ENCODE results near the gene BTBD7. TPM values are rescaled to one million over a fixed set of nuclear protein-coding genes. Genes with fewer than 3 reads are reported as not detected.

The BTBD7 gene
- polyA plus RNA-seq, 1 donor (not counting 4 experiments of a cell fraction or from before 2014, with no cell fraction given), result 25.1 TPM

GRCh38 chr14:93212432-93212831, 120.4 kb downstream of the BTBD7 start:
- FAIRE-seq (no peak), DNase-seq (ENCODE audit: low read depth, low spot score) (no peak)
- Histone ChIP-seq H4K20me1 (ENCODE audit: control insufficient read depth, extremely low read depth, insufficient read depth, low read length) (no peaks in the 10 kb centered on the region), H3K79me2 (ENCODE audit: control insufficient read depth, insufficient read depth, low read length) (peaks cover 12% of the 10 kb centered on the region), H3K4me1 (ENCODE audit: control insufficient read depth, extremely low read depth, insufficient read depth, low read length) (peaks cover 8% of the 10 kb centered on the region), H3K9me1 (ENCODE audit: control insufficient read depth, extremely low read depth, insufficient read depth, low read length) (no peaks in the 10 kb centered on the region), H3K9me3 (ENCODE audit: control insufficient read depth, low read depth, low read length) (no peaks in the 10 kb centered on the region), H3K4me3 (ENCODE audit: control insufficient read depth in 2 of 3, extremely low read depth in 1 of 3, insufficient read depth in 2 of 3, low read depth in 1 of 3, low read length in 3 of 3) (no peak overlapping the region), H3K4me2 (ENCODE audit: control insufficient read depth, extremely low read depth, insufficient read depth, low read depth, low read length) (no peak overlapping the region), H3K27me3 (ENCODE audit: control insufficient read depth, extremely low read depth, insufficient read depth, low read length) (no peaks in the 10 kb centered on the region), H2AFZ (ENCODE audit: control insufficient read depth, low read length) (no peak overlapping the region), H3K36me3 (ENCODE audit: control insufficient read depth in 2 of 2, extremely low read depth in 1 of 2, insufficient read depth in 2 of 2, low read length in 2 of 2) (peaks cover 0 to 10% of the 10 kb centered on the region in 2 experiments), H3K9ac (ENCODE audit: control insufficient read depth, extremely low read depth, insufficient read depth, low read length) (no peak overlapping the region), H3K27ac (ENCODE audit: control insufficient read depth, insufficient read depth, low read length) (no peak overlapping the region)
- dilution Hi-C loops (cut with MboI; ENCODE audit: extremely low pct_ligation_motif_present, low sequenced_read_pairs), result no loop called here
- TF ChIP-seq EZH2 (IDR thresholded peaks at IDR 0.05; ENCODE audit: low read length) (no peak), CTCF (optimal IDR thresholded peaks at IDR 0.05 in 1 of 3, IDR thresholded peaks at IDR 0.05 in 1 of 3, conservative IDR thresholded peaks at IDR 0.05 in 1 of 3; ENCODE audit: extremely low read depth in 1 of 3, insufficient read depth in 2 of 3, low read length in 3 of 3) (no peak)

- Histone ChIP-seq H3K27me3 (ENCODE audit: control insufficient read depth, extremely low read depth, insufficient read depth, low read length) (no peaks in the 10 kb centered on the region), H3K79me2 (ENCODE audit: control insufficient read depth, insufficient read depth, low read length) (peaks cover 29% of the 10 kb centered on the region), H3K4me1 (ENCODE audit: control insufficient read depth, extremely low read depth, insufficient read depth, low read length) (peaks cover 8% of the 10 kb centered on the region), H3K4me2 (ENCODE audit: control insufficient read depth, extremely low read depth, insufficient read depth, low read depth, low read length) (peak overlapping the region; percentile 97), H3K9ac (ENCODE audit: control insufficient read depth, extremely low read depth, insufficient read depth, low read length) (peak overlapping the region; percentile 77), H3K27ac (ENCODE audit: control insufficient read depth, insufficient read depth, low read length) (peak overlapping the region; percentile 28), H3K36me3 (ENCODE audit: control insufficient read depth in 2 of 2, extremely low read depth in 1 of 2, insufficient read depth in 2 of 2, low read length in 2 of 2) (no peaks in the 10 kb centered on the region), H3K4me3 (ENCODE audit: control insufficient read depth in 2 of 3, extremely low read depth in 1 of 3, insufficient read depth in 2 of 3, low read depth in 1 of 3, low read length in 3 of 3) (peak overlapping the region; percentile 78 to 87 (median 81)), H3K9me1 (ENCODE audit: control insufficient read depth, extremely low read depth, insufficient read depth, low read length) (no peaks in the 10 kb centered on the region), H3K9me3 (ENCODE audit: control insufficient read depth, low read depth, low read length) (no peaks in the 10 kb centered on the region), H2AFZ (ENCODE audit: control insufficient read depth, low read length) (peak overlapping the region; percentile 96), H4K20me1 (ENCODE audit: control insufficient read depth, extremely low read depth, insufficient read depth, low read length) (no peaks in the 10 kb centered on the region)
- FAIRE-seq (no peak), DNase-seq (ENCODE audit: low read depth, low spot score) (no peak)
- dilution Hi-C loops (cut with MboI; ENCODE audit: extremely low pct_ligation_motif_present, low sequenced_read_pairs), result no loop called here
- TF ChIP-seq EZH2 (IDR thresholded peaks at IDR 0.05; ENCODE audit: low read length), result no peak
- peak in 1 of 3 experiments; percentile 62 for TF ChIP-seq CTCF (optimal IDR thresholded peaks at IDR 0.05 in 1 of 3, IDR thresholded peaks at IDR 0.05 in 1 of 3, conservative IDR thresholded peaks at IDR 0.05 in 1 of 3; ENCODE audit: extremely low read depth in 1 of 3, insufficient read depth in 2 of 3, low read length in 3 of 3)
Measured at GRCh38 chr14:93207468-93208308, 125.1 kb downstream of the BTBD7 start.
